HepG2 (cell line): Measurements from ENCODE around the gene FXR2. TPM values are rescaled to one million over a fixed set of nuclear protein-coding genes. Genes with fewer than 3 reads are reported as not detected.

Experiments
- ATAC-seq: fragments of 200-7000 bp; cut with Tn5 transposase; 3 replicates; pipeline ENCODE4 v1.9.1; 2020; ENCODE audit warnings: mild to moderate bottlenecking, moderate library complexity
- BruUV-seq: library from RNA; stranded (reverse); fragments of 400-500 nt; replicated peaks from 2 replicates; lab custom pipeline; 2021; lab: Mats Ljungman, UMichigan
- CTCF ChIA-PET: fragments of 300-600 bp; formaldehyde crosslinking; extraction: SDS; loops from one replicate; lab custom pipeline; 2021; ENCODE audit warnings: low total read pairs, inconsistent platforms, low intra/inter-chr PET ratio; lab: Yijun Ruan, JAX
- POLR2A ChIA-PET: fragments of 350-600 bp; sonication (Branson Sonifier 250); formaldehyde crosslinking; loops from one replicate; lab custom pipeline; 2020; ENCODE audit warnings: antibody characterized with exemption, inconsistent platforms; lab: Yijun Ruan, JAX
- DNase-seq: peaks from one replicate; pipeline ENCODE4 v3.0.0-alpha.2; 2015; ENCODE audit warnings: low spot score
- FAIRE-seq: peaks from 3 replicates; lab custom pipeline; 2011; peaks lifted over from hg19 to GRCh38; lab: Jason Lieb, UNC
- H2AFZ ChIP-seq: one replicate; pipeline ENCODE4 v1.6.1; 2011; ENCODE audit warnings: low read length, inconsistent platforms
- H3K27ac ChIP-seq: fragments of 300-600 bp; 3 replicates; pipeline ENCODE4 v1.8.0; 2011; ENCODE audit warnings: mixed run types, mild to moderate bottlenecking, mixed read lengths, low read length, inconsistent platforms; ENCODE audit not compliant: insufficient read depth; ENCODE audit errors: extremely low read length
- H3K27me3 ChIP-seq, 2 experiments: fragments of 200-600 bp in 1 of 2; 2 replicates in 1 of 2; 3 replicates in 1 of 2; pipeline versions ENCODE4 v1.6.0 to v1.8.0; 2011; ENCODE audit warnings: low read length in 2 of 2, mild to moderate bottlenecking in 2 of 2, moderate library complexity in 2 of 2, inconsistent platforms in 1 of 2; ENCODE audit not compliant: insufficient read depth in 2 of 2, control insufficient read depth in 1 of 2
- H3K36me3 ChIP-seq, 2 experiments: fragments of 200-600 bp in 1 of 2; replicated peaks in 1 of 2; 2 replicates in 1 of 2; 3 replicates in 1 of 2; pipeline versions ENCODE4 v1.5.1 to v1.8.0; 2011; ENCODE audit warnings: low read length in 2 of 2, inconsistent platforms in 1 of 2; ENCODE audit not compliant: insufficient read depth in 2 of 2, control insufficient read depth in 1 of 2
- H3K4me1 ChIP-seq: 2 replicates; pipeline ENCODE4 v1.5.1; 2012; ENCODE audit warnings: low read length, inconsistent platforms; ENCODE audit not compliant: insufficient read depth
- H3K4me2 ChIP-seq: 2 replicates; pipeline ENCODE4 v1.6.0; 2011; ENCODE audit warnings: low read depth, low read length, inconsistent platforms
- H3K4me3 ChIP-seq, 3 experiments: fragments of 200-600 bp in 1 of 3; sonication (generic), shearing (Covaris generic) in 1 of 3; replicated peaks in 1 of 3; 2 replicates each; pipeline ENCODE4 v1.5.1; 2011 to 2016; ENCODE audit warnings: low read length in 3 of 3, inconsistent platforms in 2 of 3, low read depth in 2 of 3, mild to moderate bottlenecking in 2 of 3, control low read depth in 1 of 3, mixed read lengths in 1 of 3; ENCODE audit not compliant: insufficient read depth in 1 of 3
- H3K79me2 ChIP-seq: one replicate; pipeline ENCODE4 v1.6.1; 2011; ENCODE audit warnings: low read length, inconsistent platforms; ENCODE audit not compliant: insufficient read depth
- H3K9ac ChIP-seq: 2 replicates; pipeline ENCODE4 v1.6.0; 2011; ENCODE audit warnings: mild to moderate bottlenecking, low read depth, low read length, inconsistent platforms; ENCODE audit not compliant: insufficient read depth
- H3K9me3 ChIP-seq: 2 replicates; pipeline ENCODE4 v1.5.1; 2012; ENCODE audit warnings: mild to moderate bottlenecking, low read length
- H4K20me1 ChIP-seq: 2 replicates; pipeline ENCODE4 v1.6.0; 2011; ENCODE audit warnings: inconsistent platforms, mild to moderate bottlenecking, low read length, moderate library complexity; ENCODE audit not compliant: insufficient read depth
- BCL3 ChIP-seq: sonication (generic); formaldehyde crosslinking; IDR thresholded peaks from 2 replicates; pipeline ENCODE4 v1.5.1; 2020; ENCODE audit warnings: mild to moderate bottlenecking, missing genetic modification reagents, moderate library complexity
- BRCA1 ChIP-seq: sonication (generic); formaldehyde crosslinking; IDR thresholded peaks from 2 replicates; pipeline ENCODE4 v1.4.0; 2020; ENCODE audit warnings: missing genetic modification reagents
- DZIP1 ChIP-seq: sonication (generic); formaldehyde crosslinking; IDR thresholded peaks from 2 replicates; pipeline ENCODE4 v1.5.0; 2020; ENCODE audit warnings: mild to moderate bottlenecking, missing genetic modification reagents
- E2F2 ChIP-seq: sonication (generic); formaldehyde crosslinking; IDR thresholded peaks from 2 replicates; pipeline ENCODE4 v1.4.0; 2020; ENCODE audit warnings: missing genetic modification reagents, borderline replicate concordance
- HIC2 ChIP-seq: sonication (generic); formaldehyde crosslinking; IDR thresholded peaks from 2 replicates; pipeline ENCODE4 v1.9.0; 2022; ENCODE audit warnings: low read depth, missing genetic modification reagents
- POLR2A ChIP-seq, 2 experiments: IDR thresholded peaks; 2 replicates each; pipeline ENCODE4 v1.6.1; 2011; ENCODE audit warnings: low read depth in 2 of 2, low read length in 2 of 2, mild to moderate bottlenecking in 1 of 2, moderate library complexity in 1 of 2; ENCODE audit not compliant: insufficient read depth in 1 of 2
- PPARG ChIP-seq: conservative IDR thresholded peaks from 2 replicates; pipeline ENCODE4 v1.6.1; 2016; ENCODE audit warnings: missing biosample characterization, missing genetic modification reagents
- RFX3 ChIP-seq: IDR thresholded peaks from 2 replicates; pipeline ENCODE4 v1.6.1; 2016; ENCODE audit warnings: missing biosample characterization, missing genetic modification reagents
- SP5 ChIP-seq: IDR thresholded peaks from 2 replicates; pipeline ENCODE4 v1.6.1; 2016; ENCODE audit warnings: low read depth, borderline replicate concordance
- TMF1 ChIP-seq: sonication (generic); formaldehyde crosslinking; IDR thresholded peaks from 2 replicates; pipeline ENCODE4 v1.8.1; 2022; ENCODE audit warnings: low read depth, missing genetic modification reagents
- ZBTB37 ChIP-seq: sonication (generic); formaldehyde crosslinking; IDR thresholded peaks from 2 replicates; pipeline ENCODE4 v1.4.0; 2020; ENCODE audit warnings: mild to moderate bottlenecking, missing genetic modification reagents
- ZFP90 ChIP-seq: sonication (generic); formaldehyde crosslinking; IDR thresholded peaks from 2 replicates; pipeline ENCODE4 v1.8.0; 2022; ENCODE audit warnings: missing genetic modification reagents, mild to moderate bottlenecking, inconsistent platforms, borderline replicate concordance
- WGBS: methylation state at CpG from one replicate; pipeline ENCODE4 v1.1.6; 2017; ENCODE audit warnings: low lambda C conversion rate; 5-methylcytosine and 5-hydroxymethylcytosine counted together
- in situ Hi-C: cut with HindIII; loops from 2 replicates; pipeline ENCODE4 v1.10.0; 2017; ENCODE audit warnings: low pct_unique_long_range_greater_than_20kb; ENCODE audit not compliant: extremely low pct_ligation_motif_present
- intact Hi-C: fragments of 100-400 bp; cut with micrococcal nuclease; formaldehyde crosslinking; loops from one replicate; pipeline ENCODE4 v1.10.0; 2022; ENCODE audit not compliant: unreplicated experiment
- polyA plus RNA-seq, 8 experiments: library from polyadenylated mRNA; depleted of rRNA in 3 of 8; stranded (reverse) in 7 of 8; unstranded in 1 of 8; fragments of >200 nt; fragmentation: Illumina TruSeq in 4 of 8; extraction: Trizol in 4 of 8; gene quantifications; 2 replicates each; pipeline versions ENCODE4 v1.2.1 to v1.2.3, GENCODE V29; 2011 to 2016; ENCODE audit warnings: low read depth in 4 of 8, missing spikeins in 1 of 8, mixed read lengths in 1 of 8; ENCODE audit not compliant: insufficient read depth in 1 of 8
- total RNA-seq, 5 experiments: library from RNA; depleted of rRNA; stranded (reverse); fragments of >200 nt; fragmentation: Illumina TruSeq; extraction: Trizol; gene quantifications; 2 replicates each; pipeline ENCODE4 v1.2.3, GENCODE V29; 2016; ENCODE audit warnings: low read depth in 1 of 5

The FXR2 gene
- total and polyA plus RNA-seq, 2 of the 13 experiments (the other 11 are each of a cell fraction or from before 2014, with no cell fraction given): 20.9 to 24.4 TPM

GRCh38 chr17:7561589-7562207 lies 53.0 kb downstream of the FXR2 start, which contains the start of gene SENP3 (continued):
- no peak for TF ChIP-seq ZFP90
- TF ChIP-seq E2F2 (CRISPR knock-in tag): peak; percentile 36; the same call in 1 of the 2 replicates
- TF ChIP-seq PPARG (CRISPR knock-in tag): no peak
- peak in 1 of 2 experiments; percentile 75; a peak in 2 of 4 replicates for TF ChIP-seq POLR2A (IDR thresholded peaks at IDR 0.05; ENCODE audit: insufficient read depth in 1 of 2, low read depth in 2 of 2, low read length in 2 of 2)
- no peak for TF ChIP-seq RFX3
- TF ChIP-seq BRCA1 (CRISPR knock-in tag): no peak; the same call in 1 of the 2 replicates
- TF ChIP-seq HIC2 (CRISPR knock-in tag): no peak
- no peak for TF ChIP-seq SP5 (CRISPR knock-in tag)
- 0 out of 2 replicates have a peak, but pooled peaks have one; percentile 37 for TF ChIP-seq TMF1

GRCh38 chr17:7561028-7561575 lies 53.6 kb downstream of the FXR2 start:
- peaks cover 27% of the 10 kb centered on the region for H3K79me2 ChIP-seq
- ChIA-PET CTCF (interaction anchor here (0.6 to 3.3 kb wide), 3 partner anchors 37 to 120 kb away, joined by 3 to 43 read pairs (median 27); no protein-coding TSS in a partner anchor), POLR2A (interaction anchor here (0.5 to 4.8 kb wide), 20 partner anchors 9 to 232 kb away, joined by 3 to 33 read pairs (median 7); partner anchors contain the start of genes CD68, MPDU1, NEURL4 and POLR2A)
- H2AFZ ChIP-seq: peak overlapping the region; percentile 69
- intact Hi-C loops (loop anchor here (1.0 to 10.0 kb wide), 3 partner anchors 38 to 206 kb away; partner anchors contain the start of genes KCTD11 and TMEM95), in situ Hi-C loops (no loop called here)
- peaks cover 10 to 22% of the 10 kb centered on the region in 2 experiments for H3K36me3 ChIP-seq
- H3K27me3 ChIP-seq: no peaks in the 10 kb centered on the region; a peak in 1 of 5 replicates
- under 1% methylated on average over 32 of the region's 32 CpGs for WGBS
- peak; percentile 77 for DNase-seq
- no peaks in the 10 kb centered on the region for H4K20me1 ChIP-seq
- peak overlapping the region; percentile 75 for H3K27ac ChIP-seq
- peak; percentile 77 for ATAC-seq
- peak; percentile 54 for FAIRE-seq
- H3K4me2 ChIP-seq: peak overlapping the region; percentile 91
- TSS peak; percentile 77 for BruUV-seq
- peaks cover 67% of the 10 kb centered on the region for H3K4me1 ChIP-seq
- H3K9ac ChIP-seq: peak overlapping the region; percentile 91
- H3K4me3 ChIP-seq: peak overlapping the region; percentile 90 to 94 (median 92)
- H3K9me3 ChIP-seq: no peaks in the 10 kb centered on the region
- TF ChIP-seq BCL3 (CRISPR knock-in tag) (peak; percentile 74; the same call in 1 of the 2 replicates), DZIP1 (no peak), ZBTB37 (CRISPR knock-in tag) (peak; percentile 61; the same call in 1 of the 2 replicates)
